COLO829 (cell line): ENCODE results near the gene ST6GALNAC6.
A peak's percentile ranks its signal among the peaks of the same experiment; 100 is the strongest.
"Not testable (repeated sequence)": the region's sequence is repeated elsewhere in the genome, so short reads cannot be mapped to it uniquely, and the experiment has no call there.

ENCODE experiments used
- DNase-seq: peaks from one replicate; pipeline ENCODE4 v3.0.0; 2012; ENCODE audit warnings: low spot score

The ST6GALNAC6 gene

DNA sequence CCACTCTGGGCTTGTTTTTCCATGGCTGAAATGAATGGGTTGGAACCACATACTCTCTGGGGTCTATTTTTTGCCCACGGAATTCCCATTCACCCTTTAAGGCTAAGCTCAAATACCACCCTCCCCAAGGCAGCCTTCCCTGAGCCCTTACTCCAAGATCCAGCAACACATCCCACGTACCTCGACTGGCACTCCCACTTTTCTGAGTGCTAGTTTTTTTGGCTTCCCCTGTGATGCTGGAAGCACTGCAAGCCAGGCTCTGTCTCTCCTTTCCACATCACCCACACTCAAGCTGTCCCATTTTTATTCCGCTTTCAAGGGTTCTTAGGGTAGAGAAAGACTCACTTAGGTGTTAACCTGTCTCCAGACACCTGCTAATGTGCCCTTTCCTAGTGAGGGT, 6.0 kb downstream of the ST6GALNAC6 start:
- no peak for DNase-seq

DNA sequence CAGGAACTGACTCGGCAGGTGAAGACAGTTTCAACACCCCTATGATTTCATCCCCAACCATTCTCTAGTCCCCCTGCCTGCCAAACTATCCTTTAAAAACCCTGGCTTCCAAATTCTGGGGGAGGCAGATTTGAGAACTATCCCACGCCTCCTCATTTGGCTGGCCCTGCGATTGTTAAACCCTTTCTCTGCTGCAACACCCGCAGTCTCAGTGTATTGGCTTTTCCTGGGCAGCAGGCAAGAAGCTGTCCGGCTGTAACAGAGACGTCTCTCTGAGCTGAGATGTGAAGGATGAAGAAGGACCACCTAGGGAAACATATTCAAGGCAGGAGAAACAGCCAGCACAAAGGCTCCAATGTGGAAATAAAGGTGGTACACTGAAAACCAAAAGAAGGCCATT, 6.6 kb downstream of the ST6GALNAC6 start:
- DNase-seq, result no peak

DNA sequence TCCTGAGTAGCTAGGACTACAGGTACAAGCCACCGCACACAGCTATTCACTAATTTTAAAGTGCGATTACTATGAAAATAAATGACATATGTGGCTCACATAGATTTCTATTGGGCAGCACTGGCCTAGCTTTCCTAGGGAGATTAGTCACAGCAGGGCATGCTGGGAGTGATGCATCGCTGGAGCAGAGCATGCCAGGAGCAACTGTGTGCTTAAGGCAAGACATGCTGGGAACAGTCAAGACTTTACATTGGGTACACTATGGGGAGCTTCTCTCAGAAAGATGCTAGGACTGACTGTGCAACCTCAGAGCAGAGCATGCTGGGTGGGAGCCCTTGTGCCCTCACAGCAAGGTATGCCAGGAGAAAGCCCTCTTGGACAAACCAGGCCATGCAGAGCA, 9.3 kb downstream of the ST6GALNAC6 start:
- no peak for DNase-seq

DNA sequence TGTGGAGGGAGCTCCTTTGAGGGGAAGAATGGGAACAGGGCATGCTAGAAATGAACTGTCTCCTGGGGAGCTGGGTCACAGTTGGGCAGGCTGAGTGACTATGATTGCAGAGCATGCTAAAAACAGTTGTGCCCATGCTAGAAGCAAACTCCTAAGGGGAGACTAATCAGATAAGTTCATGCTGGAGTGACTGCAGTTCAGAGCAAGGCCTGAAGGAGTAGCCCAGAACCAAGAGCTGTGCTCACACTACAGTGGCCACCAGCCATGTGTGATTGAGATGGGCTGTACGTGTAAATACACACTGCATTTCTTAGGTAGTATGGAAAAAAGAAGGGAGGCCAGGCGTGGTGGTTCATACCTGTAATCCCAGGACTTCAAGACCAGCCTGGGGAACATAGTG, 11.6 kb downstream of the ST6GALNAC6 start:
- no peak for DNase-seq

DNA sequence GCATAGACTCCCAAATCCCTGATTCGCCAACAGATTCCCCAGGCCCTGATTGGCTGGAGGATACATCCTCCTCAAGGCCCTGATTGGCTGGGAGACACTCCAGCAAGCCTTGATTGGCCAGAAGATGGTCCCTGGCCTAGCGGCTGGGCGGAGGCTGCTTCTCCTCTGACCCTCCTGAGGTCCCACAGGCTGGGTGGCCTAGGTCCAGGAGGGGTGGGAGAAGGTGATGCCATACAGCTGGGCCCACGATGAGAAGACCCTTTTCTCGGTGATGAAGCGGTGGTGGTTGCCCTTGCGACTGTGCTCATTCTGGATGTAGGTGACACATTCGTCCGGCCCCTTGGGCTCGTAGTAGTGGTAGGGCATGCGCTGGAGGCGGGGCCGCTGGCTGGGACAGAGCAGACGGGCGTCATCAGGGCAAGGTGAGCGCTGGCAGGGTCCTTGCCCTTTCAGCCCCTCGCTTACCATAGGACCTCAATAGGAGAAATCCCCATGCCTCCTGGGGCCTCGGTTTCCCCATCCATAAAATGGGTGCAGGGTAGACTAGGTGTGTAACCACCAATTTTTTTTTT, 12.9 kb downstream of the ST6GALNAC6 start:
- no peak for DNase-seq

DNA sequence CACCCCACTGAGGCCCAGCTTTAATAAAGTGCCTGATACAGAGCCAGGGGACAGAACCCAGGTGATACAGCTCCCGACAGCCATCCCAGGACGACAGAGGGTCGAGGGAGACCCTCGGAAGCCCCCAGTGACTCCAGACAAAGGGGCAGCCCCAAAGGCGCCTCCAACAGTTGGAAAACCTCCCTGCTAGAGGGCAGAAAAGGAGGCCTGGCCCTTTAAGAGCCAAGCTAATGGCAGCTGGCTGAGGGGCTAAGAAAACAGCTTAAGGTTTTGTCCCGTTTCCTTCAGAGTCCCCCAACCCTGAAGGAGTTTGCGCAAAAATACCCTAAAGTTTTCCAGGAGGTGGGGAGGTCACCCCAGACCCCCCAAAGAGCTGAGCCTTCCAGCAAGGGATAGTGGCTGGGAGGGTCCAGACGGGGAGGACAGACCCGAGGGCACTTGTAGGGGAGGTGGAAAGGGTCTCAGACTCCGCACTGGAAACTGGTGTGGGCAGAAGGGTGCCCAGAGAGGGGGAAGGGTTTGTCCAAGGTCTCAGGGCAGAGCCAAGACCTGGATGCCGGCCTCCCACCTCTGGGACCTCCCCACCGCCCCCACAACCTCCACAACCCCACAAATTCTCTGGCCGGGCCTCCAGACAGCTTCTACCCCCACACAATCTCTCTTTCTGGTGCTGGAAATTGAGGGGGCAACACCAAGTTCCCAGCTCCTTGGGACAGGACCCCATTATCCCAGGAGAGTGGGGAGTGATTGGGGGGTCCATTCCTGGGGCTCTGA, 13.7 kb downstream of the ST6GALNAC6 start:
- no peak for DNase-seq

DNA sequence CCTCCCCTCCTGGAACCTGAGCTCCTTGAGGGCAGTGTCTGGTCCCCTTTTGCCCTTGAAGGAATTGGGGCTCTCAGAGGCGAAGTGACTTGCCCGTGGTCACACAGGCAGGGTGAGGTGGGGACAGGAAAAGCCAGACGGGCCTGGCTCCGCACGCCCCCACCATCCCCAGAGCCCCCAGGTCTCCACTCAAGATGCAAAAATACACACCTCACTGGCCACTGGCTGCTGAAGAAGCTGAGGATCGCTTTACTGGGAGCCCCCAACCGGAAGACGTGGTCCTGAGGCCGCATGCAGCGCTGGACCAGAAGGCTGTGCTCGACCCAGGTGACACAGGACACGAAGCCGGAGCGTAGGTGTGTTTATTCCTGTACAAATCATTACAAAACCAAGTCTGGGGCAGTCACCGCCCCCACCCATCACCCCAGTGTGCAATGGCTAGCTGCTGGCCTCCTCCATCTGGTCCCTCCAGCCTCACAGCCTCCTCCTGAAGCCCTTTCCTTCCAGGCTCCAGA, 14.4 kb downstream of the ST6GALNAC6 start:
- DNase-seq, result no peak

DNA sequence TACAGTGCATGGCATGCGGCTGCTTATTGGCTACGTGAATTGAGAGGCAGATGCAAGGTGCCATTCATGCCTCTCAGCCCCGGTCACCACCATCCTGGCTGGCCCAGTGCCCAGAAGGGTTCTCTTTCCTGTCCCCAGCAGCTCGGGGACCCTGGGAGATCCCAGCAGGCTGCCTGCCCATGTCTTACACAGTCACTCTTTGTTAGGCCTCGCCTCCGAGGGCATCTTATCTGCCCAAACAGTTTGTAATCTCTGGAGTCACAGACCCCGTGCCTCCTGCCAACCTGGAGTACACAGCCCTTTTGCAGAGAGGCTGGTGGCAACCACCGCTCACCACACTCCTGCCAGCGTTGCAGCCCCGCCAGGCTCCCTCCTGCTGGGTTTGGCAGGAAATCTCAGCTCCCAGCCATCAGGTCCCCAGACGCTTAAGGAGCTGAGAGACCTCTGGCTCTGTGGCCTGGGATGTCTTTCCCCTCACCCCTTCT, 14.9 kb downstream of the ST6GALNAC6 start:
- peak; percentile 86 for DNase-seq

DNA sequence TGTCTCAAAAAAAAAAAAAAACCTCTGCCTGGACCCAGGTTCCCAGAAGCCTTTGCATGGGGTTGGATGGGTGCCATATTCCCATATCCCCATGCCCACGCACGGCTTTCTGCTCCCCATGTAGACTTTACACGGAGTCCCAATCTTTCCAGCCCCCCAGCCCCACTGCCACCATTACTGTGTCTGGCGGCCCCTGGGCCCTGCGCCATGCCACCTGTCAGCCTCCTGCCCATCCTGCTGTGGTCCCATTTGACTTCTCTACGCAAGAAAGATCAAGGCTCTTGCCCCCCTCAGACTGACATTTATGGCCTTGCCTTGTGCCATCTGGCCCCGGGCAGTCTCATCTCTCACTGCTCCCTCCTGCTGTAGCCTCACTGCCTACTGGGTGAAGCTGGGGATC, 15.4 kb downstream of the ST6GALNAC6 start:
- no peak for DNase-seq

DNA sequence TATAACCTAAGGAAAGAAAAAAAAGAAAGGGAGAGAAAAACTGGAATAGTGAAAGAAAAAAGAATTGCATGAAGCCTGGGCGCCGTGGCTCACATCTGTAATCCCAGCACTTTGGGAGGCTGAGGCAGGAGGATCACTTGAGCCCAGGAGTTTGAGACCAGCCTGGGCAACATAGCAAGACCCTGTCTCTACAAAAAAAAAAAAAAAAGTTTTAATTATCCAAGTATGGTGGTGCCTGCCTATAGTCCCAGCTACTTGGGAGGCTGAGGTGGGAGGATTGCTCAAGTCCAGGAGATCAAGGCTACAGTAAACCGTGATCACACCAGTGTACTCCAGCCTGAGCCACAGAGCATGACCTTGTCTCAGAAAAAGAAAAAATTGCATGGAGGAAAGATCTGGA, 17.7 kb downstream of the ST6GALNAC6 start:
- DNase-seq, result not testable (repeated sequence)

DNA sequence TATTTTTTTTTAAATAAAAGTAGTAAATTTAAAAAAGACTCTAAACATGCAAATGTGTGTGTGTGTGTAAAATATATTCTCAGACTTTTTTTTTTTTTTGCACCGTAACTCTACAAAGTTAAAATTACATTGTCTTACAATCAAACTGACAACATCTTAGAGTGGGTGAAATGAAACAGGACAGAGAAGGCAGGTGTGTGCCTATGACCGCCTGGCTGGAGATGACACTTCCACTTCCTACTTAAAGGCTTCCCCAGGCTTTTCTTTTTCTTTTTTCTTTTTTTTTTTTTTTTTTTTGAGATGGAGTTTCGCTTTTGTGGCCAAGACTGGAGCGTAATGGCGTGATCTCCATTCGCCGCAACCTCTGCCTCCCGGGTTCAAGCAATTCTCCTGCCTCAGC, 19.3 kb downstream of the ST6GALNAC6 start:
- no peak for DNase-seq

DNA sequence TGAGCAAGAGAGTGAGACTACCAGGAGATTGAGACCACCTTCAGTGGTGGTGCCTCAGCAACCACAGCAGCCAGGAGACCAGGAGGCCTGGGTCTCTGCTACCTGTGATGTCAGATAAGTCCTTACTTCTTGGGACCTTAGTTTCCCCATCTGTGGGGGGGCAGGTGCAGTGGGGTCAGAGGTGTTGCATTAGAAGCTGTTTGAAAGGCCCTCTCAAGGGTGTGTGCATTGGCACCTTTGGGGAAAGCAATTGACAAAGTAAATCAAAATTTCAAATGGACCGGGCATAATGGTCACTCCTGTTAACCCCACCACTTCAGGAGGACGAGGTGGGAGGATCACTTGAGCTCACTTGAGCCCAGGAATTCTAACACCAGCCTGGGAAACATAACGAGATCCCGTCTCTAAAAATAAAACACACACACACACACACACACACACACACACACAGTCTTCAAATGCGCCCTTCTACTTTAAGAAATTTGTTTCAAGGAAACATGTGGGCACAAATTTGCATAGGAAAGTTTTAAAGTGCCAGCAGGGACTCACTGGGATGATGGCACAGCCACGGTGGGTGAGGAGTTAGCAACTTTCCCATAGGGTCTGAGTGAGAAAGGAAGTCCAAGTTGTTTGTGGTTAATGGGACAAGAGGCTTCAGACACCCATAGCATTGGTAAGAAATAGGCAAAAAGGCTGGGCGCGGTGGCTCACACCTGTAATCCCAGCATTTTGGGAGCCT, 20.6 kb downstream of the ST6GALNAC6 start:
- DNase-seq, result no peak

DNA sequence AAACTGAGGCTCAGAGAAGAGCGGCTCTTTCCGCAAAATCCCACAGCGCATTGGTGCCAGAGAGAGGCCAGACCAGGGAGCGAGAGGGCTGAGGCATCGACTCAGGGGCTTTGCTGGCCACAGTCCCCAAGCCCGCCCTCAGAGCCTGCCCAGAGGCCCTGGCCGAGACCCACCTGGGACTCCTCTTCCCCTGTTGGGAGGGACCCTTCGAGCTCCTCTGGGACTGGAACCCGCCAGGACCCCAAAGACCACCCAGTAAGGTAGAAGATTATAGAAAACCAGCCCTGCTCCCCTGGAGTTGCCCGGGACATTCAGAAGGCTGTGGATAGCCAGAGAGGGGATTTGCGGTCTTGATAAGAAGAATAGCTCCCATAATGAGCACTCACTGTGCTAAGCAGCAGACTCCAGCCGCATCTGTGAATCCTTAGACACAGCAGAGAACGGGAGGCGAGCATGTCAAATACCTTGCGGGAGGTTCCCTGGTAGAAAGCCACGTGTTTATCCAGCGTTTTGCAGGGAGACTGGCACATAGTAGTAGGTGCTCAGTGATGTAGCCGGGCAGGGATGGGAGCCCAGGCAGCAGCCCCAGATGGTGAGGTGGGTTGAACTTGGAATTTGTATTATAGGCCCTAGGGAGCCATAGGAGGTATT, 21.3 kb downstream of the ST6GALNAC6 start:
- DNase-seq, result no peak

DNA sequence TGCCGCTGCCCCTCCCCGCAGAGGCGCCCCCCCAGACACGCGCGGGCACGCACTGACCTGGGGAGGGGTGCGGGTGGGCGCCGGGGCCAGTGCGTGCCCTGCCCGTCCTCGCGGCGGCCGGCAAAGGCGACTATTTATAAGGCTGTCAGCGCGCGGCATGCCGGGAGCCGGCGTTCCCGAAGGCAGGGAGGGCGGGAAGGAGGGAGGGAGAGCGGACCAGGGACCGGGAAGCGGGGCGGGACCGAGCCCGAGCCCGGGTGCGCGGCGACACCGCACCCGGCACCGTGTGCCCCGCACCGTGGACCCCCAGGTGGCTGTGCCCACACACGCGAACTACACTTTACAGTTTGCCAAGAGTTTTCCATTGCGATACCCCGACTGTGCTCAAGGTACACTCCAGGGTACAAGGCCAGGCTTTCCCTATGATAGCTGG, 21.8 kb downstream of the ST6GALNAC6 start, which contains the start of gene AK1:
Gene AK1, minus strand, starts transcription at position 110 of the 433 bp plus-strand sequence. CDS start 3,058 bp downstream, outside the sequence.
- no peak for DNase-seq

DNA sequence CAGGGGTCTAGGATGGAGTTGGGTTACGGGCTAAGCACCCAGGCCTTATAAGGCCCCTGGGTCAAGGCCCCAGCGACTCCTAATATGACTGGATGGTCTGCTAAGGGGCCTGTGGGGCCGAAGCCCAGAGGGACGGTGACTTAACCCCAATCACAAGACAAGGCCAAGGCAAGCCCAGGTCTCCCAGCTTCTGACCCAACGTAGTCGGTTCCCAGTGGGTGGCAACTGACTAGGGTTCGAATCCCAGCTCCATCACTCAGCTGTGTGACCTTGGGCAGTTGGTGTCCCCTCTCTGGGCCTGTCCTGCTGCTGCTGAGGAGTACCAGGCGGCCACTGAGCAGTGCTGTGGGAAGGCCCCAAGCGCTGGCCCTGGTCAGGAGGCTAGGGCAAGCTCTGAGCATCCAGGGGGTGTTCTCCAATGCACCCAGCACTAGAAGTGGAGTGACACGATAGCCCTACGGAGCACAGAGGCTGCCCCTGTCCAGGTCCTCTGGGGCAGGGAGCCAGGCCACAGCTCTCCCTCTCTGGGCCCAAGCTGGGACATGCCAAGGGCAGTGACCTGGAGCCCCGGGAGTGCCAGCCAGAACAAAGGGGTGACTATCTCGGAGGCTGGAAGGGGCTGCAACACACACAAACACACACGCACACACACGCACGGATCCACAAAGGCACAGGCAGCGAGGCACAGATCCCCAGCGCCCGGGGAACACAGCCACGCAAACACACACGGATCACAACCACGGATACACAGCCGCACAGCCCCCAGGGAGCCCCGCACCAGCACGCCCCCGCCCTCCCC, 22.4 kb downstream of the ST6GALNAC6 start:
- DNase-seq, result no peak

DNA sequence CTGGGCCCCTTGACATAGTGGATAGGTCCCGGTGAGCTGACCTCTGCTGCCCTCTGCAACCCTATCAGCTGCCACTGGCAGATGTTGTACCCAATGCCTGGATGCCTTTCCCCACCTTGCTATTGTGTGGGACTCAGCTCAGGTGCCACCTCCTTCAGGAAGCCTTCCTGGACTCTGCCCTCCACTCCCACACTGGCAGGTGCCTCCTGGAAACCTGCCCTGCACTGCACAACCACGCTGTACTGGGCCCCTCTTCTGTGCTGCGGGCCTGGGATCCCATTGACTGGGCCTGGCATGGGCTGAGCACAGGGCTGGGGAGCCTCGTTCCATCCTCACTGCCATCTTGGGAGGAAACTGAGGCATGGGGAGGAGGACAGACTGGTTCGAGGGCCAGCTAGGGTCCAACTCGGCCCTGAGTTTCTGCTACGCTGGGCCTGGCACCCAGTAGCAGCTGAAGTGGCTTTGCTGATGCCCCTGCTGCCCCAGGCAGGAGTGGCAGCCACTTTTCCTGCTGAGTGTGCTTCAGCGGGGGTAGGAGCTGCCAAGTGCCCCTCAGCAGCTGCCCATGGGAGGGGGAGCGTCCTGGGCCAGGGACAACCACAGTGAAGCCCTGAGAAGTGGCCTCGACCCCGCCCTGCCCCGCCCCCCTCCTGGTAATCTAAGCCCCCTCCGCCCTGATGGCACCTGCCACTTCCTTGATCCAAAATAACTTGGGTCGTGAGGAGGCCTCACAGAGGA, 23.2 kb downstream of the ST6GALNAC6 start:
- DNase-seq, result no peak

DNA sequence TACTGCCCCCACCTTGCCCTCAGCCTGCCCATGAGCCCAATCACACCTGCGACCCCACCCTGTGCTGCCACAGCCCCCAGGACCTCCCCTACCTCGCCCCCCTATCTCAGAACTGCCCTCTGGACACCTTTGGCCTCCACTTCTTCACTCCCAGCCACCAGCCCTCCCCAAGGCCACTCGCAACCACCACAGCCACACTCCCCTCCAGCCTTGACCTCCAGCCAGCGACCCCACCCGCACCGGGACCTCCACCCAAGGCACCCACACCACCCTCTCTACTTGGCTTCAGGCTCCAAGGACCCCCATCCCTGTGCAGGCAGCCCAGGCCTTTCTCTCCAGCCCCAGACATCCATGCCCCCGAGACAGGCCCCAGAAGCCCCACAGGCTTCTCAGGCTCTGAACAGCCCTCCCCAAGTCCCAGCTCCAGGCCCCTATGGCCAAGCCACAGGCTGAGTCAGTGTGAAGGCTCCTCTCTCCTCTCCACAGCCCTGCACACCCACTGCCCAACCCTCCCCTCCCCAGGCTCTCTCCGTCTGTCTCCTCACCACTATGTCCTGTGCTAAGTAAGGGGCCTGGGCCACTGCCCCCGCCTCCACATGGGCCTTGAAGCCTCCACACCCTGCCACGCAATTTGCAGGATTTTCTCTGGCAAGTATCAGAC, 24.0 kb downstream of the ST6GALNAC6 start:
- DNase-seq, result no peak

DNA sequence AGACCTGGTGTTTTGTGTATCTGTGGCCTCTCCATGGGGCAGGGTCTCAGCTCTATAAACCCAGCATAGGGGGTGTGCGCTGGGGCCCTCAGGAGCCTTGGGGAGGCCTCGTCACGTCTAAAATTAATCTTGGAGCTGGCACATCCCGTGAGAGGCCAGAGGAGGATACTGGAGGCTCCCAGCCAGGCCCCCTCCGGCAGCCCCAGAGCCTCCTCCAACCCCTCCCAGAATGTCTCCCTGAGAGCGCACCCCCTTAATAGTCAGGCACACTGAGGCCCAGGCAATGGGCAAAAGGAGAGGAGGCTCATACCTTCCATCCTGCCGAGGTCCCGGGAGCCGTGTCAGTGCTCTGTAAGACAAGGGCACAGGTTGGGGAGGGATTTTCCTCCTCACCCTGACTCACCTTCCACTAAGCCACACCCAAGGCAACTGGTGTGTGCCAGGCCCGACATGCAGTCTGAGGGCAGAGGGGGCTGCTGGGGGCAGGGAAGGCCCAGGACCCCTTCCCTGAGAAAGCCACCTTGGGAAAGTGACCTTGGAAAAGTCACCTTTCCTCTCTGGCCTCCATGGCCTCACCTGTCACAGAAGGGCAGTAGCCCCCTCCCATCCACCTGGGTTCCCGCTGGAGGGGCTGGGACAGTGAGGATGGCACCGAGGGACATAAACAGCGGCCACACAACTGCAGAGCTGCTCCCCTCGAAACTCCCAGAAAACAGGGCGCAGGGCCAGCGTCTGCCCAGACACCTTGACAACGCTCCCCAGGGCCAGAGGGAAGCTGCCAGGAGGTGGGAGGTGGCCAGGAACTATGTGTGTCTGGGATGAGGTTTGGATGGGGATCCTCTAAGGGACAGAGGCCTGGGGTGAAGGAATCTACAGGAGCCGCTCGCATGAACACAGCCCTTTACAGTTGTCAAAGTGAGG, 24.8 kb downstream of the ST6GALNAC6 start:
- DNase-seq, result no peak

DNA sequence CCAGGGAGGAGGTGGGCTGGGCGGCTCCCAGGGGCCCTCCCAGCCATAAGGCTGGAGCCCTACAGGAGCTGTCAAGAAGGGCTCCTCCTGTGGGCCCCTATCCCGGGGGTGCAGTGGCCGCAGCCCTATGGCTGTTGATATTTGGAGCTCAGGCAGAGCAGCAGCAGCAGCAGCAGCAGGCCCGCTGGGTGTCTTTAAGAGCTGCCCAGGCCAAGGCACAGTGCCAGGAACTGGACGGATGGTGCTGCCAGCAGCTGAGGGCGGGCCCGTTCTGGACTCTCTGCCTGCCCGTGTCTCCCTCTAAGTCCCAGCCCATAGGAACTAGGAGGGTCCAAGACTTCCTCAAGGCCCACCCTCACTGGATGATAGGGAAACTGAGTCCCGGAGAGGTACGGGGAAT, 25.5 kb downstream of the ST6GALNAC6 start:
- DNase-seq, result no peak
